HG02623 (cell line): ENCODE results near the gene NAIF1.

ENCODE experiments used
- ATAC-seq: cut with Tn5 transposase; IDR thresholded peaks from one replicate; pipeline ENCODE4 v1.9.1; 2021; ENCODE audit warnings: moderate library complexity; ENCODE audit not compliant: unreplicated experiment

Gene NAIF1

GRCh38 chr9:128102861-128103588 is 35.9 kb upstream of the NAIF1 start:
- ATAC-seq: no peak

GRCh38 chr9:128102196-128102595 is 35.1 kb upstream of the NAIF1 start:
- no peak for ATAC-seq

DNA sequence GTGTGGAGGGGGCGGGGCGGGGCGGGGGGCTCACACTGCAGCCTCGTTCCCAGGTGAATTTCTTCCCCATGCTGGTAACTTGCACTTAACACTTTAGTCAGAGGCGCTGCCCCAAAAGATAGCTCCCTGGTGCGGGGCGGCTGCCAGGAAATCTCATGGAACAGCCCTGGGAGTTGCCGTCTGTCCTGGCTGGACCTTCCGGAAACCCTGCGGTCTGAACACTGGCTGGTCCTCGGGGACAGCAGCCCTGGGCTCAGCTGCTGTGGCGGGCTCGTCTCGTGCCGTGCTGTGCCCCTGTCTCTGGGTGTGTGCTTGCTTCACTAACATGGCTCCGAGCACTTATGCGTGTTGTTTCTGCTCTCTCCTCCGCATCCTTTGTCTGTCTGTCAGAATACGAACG is 34.6 kb upstream of the NAIF1 start:
- ATAC-seq: no peak

DNA sequence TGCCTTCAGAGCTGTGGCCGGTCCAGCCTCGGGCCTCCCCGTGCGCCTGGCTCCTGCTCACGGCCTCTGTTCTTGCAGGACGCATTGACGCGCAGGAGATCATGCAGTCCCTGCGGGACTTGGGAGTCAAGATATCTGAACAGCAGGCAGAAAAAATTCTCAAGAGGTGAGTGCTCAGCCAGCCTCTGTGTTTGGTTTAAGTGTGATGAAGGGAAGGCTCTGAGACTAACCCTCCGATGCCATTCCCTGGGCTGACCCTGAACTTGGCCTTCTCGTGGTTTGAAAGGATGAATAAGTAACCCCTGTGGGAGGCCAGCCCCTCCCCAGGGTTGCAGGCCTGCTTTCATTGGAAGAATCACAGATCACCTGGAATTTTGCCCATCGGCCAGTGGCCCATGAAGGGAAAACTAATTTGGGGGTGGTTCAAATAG is 34.1 kb upstream of the NAIF1 start:
- ATAC-seq: no peak

DNA sequence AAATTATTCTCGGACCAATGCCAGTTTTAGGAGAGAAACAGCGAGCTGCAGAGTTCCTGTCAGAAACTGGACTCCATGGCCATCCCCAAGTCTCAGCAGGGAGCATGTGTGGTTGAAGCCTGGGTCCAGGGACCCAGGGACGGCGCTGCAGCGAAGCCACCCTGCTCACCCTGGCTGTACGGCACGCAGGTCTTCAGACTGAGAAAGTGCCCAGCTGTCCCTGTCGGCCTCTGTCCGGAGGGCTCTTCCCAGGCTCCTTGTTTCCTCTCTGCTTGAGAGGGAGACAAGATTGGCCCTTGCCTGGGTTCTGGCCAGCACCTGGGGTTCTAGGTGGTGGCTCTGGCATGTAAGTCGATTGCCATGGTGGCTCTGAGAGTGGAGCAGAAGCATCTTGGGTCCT is 33.5 kb upstream of the NAIF1 start:
- ATAC-seq: no peak

GRCh38 chr9:128099932-128100491 is 32.9 kb upstream of the NAIF1 start:
- ATAC-seq: no peak

GRCh38 chr9:128099231-128099931 is 32.3 kb upstream of the NAIF1 start:
- ATAC-seq: no peak

- ATAC-seq: no peak
Measured at GRCh38 chr9:128098297-128099230, 31.4 kb upstream of the NAIF1 start.

- ATAC-seq: no peak
Measured at GRCh38 chr9:128097543-128098296, 30.6 kb upstream of the NAIF1 start.

DNA sequence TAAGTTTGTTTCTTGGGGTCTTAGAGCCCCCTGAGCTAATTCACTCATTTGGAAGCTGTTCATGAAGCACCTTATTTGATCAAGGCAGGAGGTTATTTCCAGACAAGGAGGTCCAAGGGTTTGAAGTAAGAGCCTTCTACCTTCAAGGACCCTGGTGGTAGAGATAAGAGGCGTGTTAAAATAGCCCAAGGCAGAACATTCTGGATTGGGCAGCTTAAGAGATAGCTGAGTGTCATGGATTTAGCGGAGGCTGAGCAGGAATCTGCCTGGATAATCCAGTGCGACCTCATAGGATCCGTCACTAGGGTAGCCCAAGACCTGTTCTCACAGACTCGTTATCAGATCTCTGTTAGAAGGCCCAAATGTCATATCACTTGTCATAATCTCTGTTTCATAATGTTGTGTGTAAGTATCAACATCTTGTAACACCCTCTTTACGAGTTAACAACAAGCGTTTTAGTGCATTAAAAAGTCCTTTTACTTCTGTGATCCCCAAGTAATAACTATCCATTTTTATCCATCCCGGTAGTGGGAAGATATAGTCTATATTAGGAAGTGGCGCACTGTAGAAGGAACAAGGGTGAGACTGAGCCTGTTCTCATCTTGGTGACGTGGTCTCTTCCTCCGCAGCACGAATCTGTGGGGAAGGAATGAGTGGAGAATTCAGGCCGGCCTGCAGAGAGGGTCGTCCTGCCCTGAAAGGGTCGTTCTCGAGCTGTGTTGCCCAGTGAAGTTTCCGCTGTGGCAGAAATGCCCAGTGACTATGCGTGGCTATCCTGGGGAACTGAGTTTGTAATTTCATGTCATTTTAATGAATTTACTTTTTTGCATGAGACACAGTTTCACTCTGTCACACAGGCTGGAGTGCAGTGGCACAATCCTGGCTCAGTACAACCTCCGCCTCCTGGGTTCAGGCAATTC is 29.8 kb upstream of the NAIF1 start:
- no peak for ATAC-seq

DNA sequence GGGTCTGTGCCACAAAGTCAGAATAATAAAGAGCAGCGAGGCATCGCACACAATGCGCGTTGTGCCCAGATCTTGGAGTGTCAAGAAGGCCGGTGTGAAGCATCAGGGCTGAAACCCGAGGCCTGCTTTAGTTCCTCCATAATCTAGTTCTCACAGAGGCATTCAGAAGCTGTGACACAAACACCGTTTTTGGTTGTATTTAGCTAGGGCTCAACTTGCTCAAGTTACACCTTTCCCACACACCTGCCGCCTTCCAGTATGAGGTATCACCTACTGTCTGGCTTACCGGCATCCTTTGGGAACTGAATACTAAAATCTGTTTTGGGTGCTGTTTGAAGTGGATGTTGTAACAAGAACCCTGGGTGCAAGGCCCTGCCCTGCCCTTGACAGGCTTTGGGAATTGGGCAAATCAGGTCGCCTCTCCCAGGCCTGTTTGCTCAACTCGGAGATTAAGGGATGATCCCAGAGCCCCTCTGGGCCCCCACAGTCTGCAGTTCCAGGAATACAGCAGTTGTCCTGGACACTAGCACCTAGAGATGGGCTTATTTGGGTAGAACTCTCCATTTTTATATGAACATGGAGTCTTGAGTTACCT is 27.9 kb upstream of the NAIF1 start:
- no peak for ATAC-seq

- ATAC-seq: peak; percentile 89
Measured at GRCh38 chr9:128094166-128094949, 27.2 kb upstream of the NAIF1 start.

GRCh38 chr9:128093011-128093410 is 25.9 kb upstream of the NAIF1 start:
- ATAC-seq: no peak

- ATAC-seq: no peak
Measured at GRCh38 chr9:128092199-128092977, 25.3 kb upstream of the NAIF1 start.

DNA sequence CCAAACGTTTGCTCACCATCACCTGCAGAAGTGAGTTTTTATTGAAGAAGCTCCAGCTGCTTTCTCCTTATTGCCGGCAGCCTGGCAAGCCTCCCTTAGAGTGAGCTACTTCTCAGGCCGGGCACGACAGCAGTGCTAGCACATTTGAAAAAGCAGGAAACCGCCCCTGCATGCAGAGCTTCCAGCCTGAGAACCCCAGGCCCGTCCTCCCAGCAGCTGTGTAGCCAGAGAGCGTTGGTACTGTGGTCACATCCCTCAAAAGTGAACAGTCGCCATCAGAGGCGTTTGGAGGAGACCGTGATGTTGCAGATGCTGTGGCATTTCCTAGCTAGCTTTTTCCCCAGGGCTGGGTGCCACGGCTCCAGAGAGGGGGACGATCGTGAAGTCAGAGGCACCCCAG is 24.5 kb upstream of the NAIF1 start:
- ATAC-seq: no peak

- no peak for ATAC-seq
Measured at GRCh38 chr9:128091144-128091543, 24.0 kb upstream of the NAIF1 start.

DNA sequence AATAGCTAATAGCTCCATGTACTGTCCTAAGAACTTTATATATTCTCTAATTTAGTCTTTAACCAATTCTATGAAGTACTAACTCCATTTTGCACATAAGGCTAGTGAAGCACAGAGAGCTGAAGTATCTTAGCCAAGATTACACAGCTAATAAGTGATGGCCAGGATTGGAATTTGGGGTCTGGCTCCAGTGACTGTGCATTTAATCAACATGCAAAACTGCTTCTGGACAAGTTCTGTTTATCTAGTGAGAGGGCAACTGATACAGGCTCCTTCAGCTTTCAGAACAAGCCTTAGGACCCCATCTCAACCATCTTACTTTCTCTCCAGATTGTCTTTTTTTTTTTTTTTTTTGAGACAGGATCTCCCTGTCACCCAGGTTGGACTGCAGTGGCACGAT is 22.2 kb upstream of the NAIF1 start:
- ATAC-seq: no peak
